K562 (cell line): Measurements from ENCODE around the gene CRADD. TPM values are rescaled to one million over a fixed set of nuclear protein-coding genes. Genes with fewer than 3 reads are reported as not detected.

Experiments used
- ATAC-seq: fragments of 200-7000 bp; cut with Tn5 transposase; 3 replicates; pipeline ENCODE4 v1.9.1; 2020; ENCODE audit warnings: moderate library complexity
- BruUV-seq: library from RNA; stranded (reverse); fragments of 400-500 nt; replicated peaks from 2 replicates; lab custom pipeline; 2021; lab: Mats Ljungman, UMichigan
- CTCF ChIA-PET: fragments of 300-600 bp; formaldehyde crosslinking; extraction: SDS; loops from one replicate; lab custom pipeline; 2021; ENCODE audit warnings: low intra/inter-chr PET ratio; lab: Yijun Ruan, JAX
- POLR2A ChIA-PET: fragments of 300-600, 350-650 bp; sonication (Branson Sonifier 250); formaldehyde crosslinking; extraction: SDS; loops from one replicate; lab custom pipeline; 2021; ENCODE audit warnings: antibody characterized with exemption, inconsistent platforms; lab: Yijun Ruan, JAX
- DNase-seq, 4 experiments: peaks; one replicate each; pipeline versions ENCODE4 v3.0.0 to v3.0.0-alpha.2; 2011 to 2018; ENCODE audit warnings: low spot score in 3 of 4, mixed read lengths in 3 of 4; ENCODE audit errors: extremely low read depth in 1 of 4
- FAIRE-seq: peaks from 2 replicates; lab custom pipeline; 2011; peaks lifted over from hg19 to GRCh38; lab: Jason Lieb, UNC
- H2AFZ ChIP-seq: 2 replicates; pipeline ENCODE4 v1.6.0; 2011; ENCODE audit warnings: low read depth, low read length, control low read depth, inconsistent platforms
- H3K27ac ChIP-seq: fragments of 200-600 bp; 3 replicates; pipeline ENCODE4 v1.8.0; 2011; ENCODE audit warnings: low read depth, mild to moderate bottlenecking, control low read depth, inconsistent platforms, low read length, moderate library complexity, mixed read lengths; ENCODE audit errors: extremely low read depth
- H3K27me3 ChIP-seq, 2 experiments: fragments of 300-600 bp in 1 of 2; 2 replicates in 1 of 2; 3 replicates in 1 of 2; pipeline versions ENCODE4 v1.6.0 to v1.8.0; 2011; ENCODE audit warnings: inconsistent platforms in 2 of 2, low read length in 2 of 2, mild to moderate bottlenecking in 1 of 2, mixed read lengths in 1 of 2, moderate library complexity in 1 of 2; ENCODE audit not compliant: control insufficient read depth in 2 of 2, insufficient read depth in 2 of 2
- H3K36me3 ChIP-seq: fragments of 300-600 bp; 3 replicates; pipeline ENCODE4 v1.8.0; 2011; ENCODE audit warnings: mild to moderate bottlenecking, low read length, inconsistent platforms; ENCODE audit not compliant: control insufficient read depth, insufficient read depth
- H3K4me1 ChIP-seq, 2 experiments: fragments of 200-600 bp in 1 of 2; replicated peaks in 1 of 2; 2 replicates in 1 of 2; 3 replicates in 1 of 2; pipeline versions ENCODE4 v1.5.1 to v1.8.0; 2011; ENCODE audit warnings: inconsistent platforms in 2 of 2, low read length in 2 of 2, mild to moderate bottlenecking in 1 of 2, mixed read lengths in 1 of 2, moderate library complexity in 1 of 2; ENCODE audit not compliant: control insufficient read depth in 2 of 2, insufficient read depth in 2 of 2
- H3K4me2 ChIP-seq: 2 replicates; pipeline ENCODE4 v1.6.1; 2011; ENCODE audit warnings: low read length, control low read depth, inconsistent platforms, mixed read lengths; ENCODE audit not compliant: insufficient read depth
- H3K4me3 ChIP-seq: fragments of 200-600 bp; sonication (generic), shearing (Covaris generic); 2 replicates; pipeline ENCODE4 v1.5.1; 2016; ENCODE audit warnings: control low read depth, inconsistent platforms
- H3K79me2 ChIP-seq: fragments of 200-600 bp; 3 replicates; pipeline ENCODE4 v1.8.0; 2011; ENCODE audit warnings: low read length, inconsistent platforms; ENCODE audit not compliant: control insufficient read depth, insufficient read depth
- H3K9ac ChIP-seq, 2 experiments: 2 replicates each; pipeline versions ENCODE4 v1.6.0 to v1.6.1; 2011; ENCODE audit warnings: low read depth in 2 of 2, low read length in 2 of 2, control low read depth in 1 of 2, inconsistent platforms in 1 of 2, mild to moderate bottlenecking in 1 of 2, mixed read lengths in 1 of 2; ENCODE audit not compliant: insufficient read depth in 1 of 2
- H3K9me1 ChIP-seq: one replicate; pipeline ENCODE4 v1.6.0; 2011; ENCODE audit warnings: inconsistent platforms, mild to moderate bottlenecking, low read length, moderate library complexity; ENCODE audit not compliant: control insufficient read depth, insufficient read depth
- H3K9me3 ChIP-seq: replicated peaks from 2 replicates; pipeline ENCODE4 v1.5.1; 2011; ENCODE audit warnings: low read depth, low read length, inconsistent platforms; ENCODE audit not compliant: control insufficient read depth, insufficient read depth
- H4K20me1 ChIP-seq: replicated peaks from 2 replicates; pipeline ENCODE4 v1.6.1; 2011; ENCODE audit warnings: low read length, inconsistent platforms, mixed read lengths; ENCODE audit not compliant: control insufficient read depth, insufficient read depth
- CSDE1 ChIP-seq, 2 experiments: fragments of 450-650 bp; IDR thresholded peaks; 2 replicates each; pipeline ENCODE4 v1.6.1; 2016; ENCODE audit warnings: mild to moderate bottlenecking in 1 of 2
- GABPB1 ChIP-seq: sonication (generic); formaldehyde crosslinking; IDR thresholded peaks from 2 replicates; pipeline ENCODE4 v1.8.0; 2022; ENCODE audit warnings: mild to moderate bottlenecking, missing genetic modification reagents
- NR2C2 ChIP-seq, 2 experiments: fragments of 200-800 bp in 1 of 2; sonication (Bioruptor generic) in 1 of 2; sonication (generic) in 1 of 2; formaldehyde crosslinking in 1 of 2; IDR thresholded peaks; 2 replicates each; pipeline versions ENCODE4 v1.6.1 to v1.8.0; 2016 to 2022; ENCODE audit warnings: mild to moderate bottlenecking in 1 of 2, missing compliant biosample characterization in 1 of 2, missing genetic modification characterization in 1 of 2, missing genetic modification reagents in 1 of 2
- SMARCC2 ChIP-seq: fragments of 450-650 bp; IDR thresholded peaks from 2 replicates; pipeline ENCODE4 v1.6.1; 2017; ENCODE audit warnings: antibody characterized with exemption, moderate library complexity, mild to moderate bottlenecking, low read depth
- ZNF121 ChIP-seq: sonication (generic); formaldehyde crosslinking; conservative IDR thresholded peaks from 2 replicates; pipeline ENCODE4 v1.8.0; 2022; ENCODE audit warnings: missing genetic modification reagents
- ZNF644 ChIP-seq: fragments of 200-800 bp; sonication (Bioruptor generic); IDR thresholded peaks from 2 replicates; pipeline ENCODE4 v1.6.1; 2016; ENCODE audit warnings: low read depth, missing genetic modification characterization, missing compliant biosample characterization
- ZNF766 ChIP-seq: fragments of 200-800 bp; sonication (Bioruptor generic); conservative IDR thresholded peaks from 2 replicates; pipeline ENCODE4 v1.6.1; 2016; ENCODE audit warnings: missing genetic modification characterization, missing compliant biosample characterization
- WGBS: fragments of 100-300 bp; shearing (Covaris generic); methylation state at CpG from one replicate; pipeline ENCODE4 v1.1.6; 2016; ENCODE audit warnings: low coverage, mixed read lengths; ENCODE audit not compliant: insufficient coverage; ENCODE audit errors: missing lambda C conversion rate; 5-methylcytosine and 5-hydroxymethylcytosine counted together
- in situ Hi-C: fragments of 300-500 bp; cut with MboI; formaldehyde crosslinking; loops from 4 replicates; pipeline ENCODE4 v1.15.0; 2018; ENCODE audit warnings: inconsistent platforms, mixed read lengths
- intact Hi-C: fragments of 100-400 bp; cut with micrococcal nuclease; formaldehyde crosslinking; loops from 2 replicates; pipeline ENCODE4 v1.14.2; 2022
- polyA plus RNA-seq, 8 experiments: library from polyadenylated mRNA; depleted of rRNA in 4 of 8; stranded (reverse) in 5 of 8; unstranded in 3 of 8; fragments of >200 nt; fragmentation: Nextera tagmentation in 2 of 8; fragmentation: Illumina TruSeq in 1 of 8; extraction: Ambion mirVana in 2 of 8; extraction: Trizol in 1 of 8; gene quantifications; 2 replicates each; pipeline versions ENCODE4 v1.2.1 to v1.2.3, GENCODE V29; 2011 to 2014; ENCODE audit warnings: inconsistent platforms in 1 of 8, missing spikeins in 1 of 8
- total RNA-seq, 7 experiments: library from RNA; depleted of rRNA in 6 of 7; stranded (reverse); fragments of >200 nt in 6 of 7; fragmentation: Illumina TruSeq in 2 of 7; extraction: Trizol in 2 of 7; gene quantifications; 2 replicates each; pipeline versions ENCODE4 v1.2.1 to v1.2.3, GENCODE V29; 2011 to 2021; ENCODE audit warnings: low replicate concordance in 1 of 7
- TF ChIP-seq, protein P1 (sequence below): fragments of 450-650 bp; IDR thresholded peaks from 2 replicates; pipeline ENCODE4 v1.6.1; 2016; ENCODE audit warnings: missing biosample characterization, missing genetic modification characterization
- TF ChIP-seq, protein P2 (sequence below), 3 experiments: IDR thresholded peaks in 2 of 3; conservative IDR thresholded peaks in 1 of 3; 2 replicates each; pipeline ENCODE4 v1.5.1; 2011 to 2012; ENCODE audit warnings: low read length in 3 of 3, mild to moderate bottlenecking in 3 of 3, control low read depth in 2 of 3, improper control_type of control experiment in 1 of 3, inconsistent platforms in 1 of 3, low read depth in 1 of 3, mixed read lengths in 1 of 3, moderate library complexity in 1 of 3; ENCODE audit not compliant: insufficient read depth in 2 of 3

CRADD gene
- total and polyA plus RNA-seq, 9 of the 15 experiments (the other 6 are each of a cell fraction or from before 2014, with no cell fraction given), result 20.5 to 41.1 (median 25.9) TPM

DNA sequence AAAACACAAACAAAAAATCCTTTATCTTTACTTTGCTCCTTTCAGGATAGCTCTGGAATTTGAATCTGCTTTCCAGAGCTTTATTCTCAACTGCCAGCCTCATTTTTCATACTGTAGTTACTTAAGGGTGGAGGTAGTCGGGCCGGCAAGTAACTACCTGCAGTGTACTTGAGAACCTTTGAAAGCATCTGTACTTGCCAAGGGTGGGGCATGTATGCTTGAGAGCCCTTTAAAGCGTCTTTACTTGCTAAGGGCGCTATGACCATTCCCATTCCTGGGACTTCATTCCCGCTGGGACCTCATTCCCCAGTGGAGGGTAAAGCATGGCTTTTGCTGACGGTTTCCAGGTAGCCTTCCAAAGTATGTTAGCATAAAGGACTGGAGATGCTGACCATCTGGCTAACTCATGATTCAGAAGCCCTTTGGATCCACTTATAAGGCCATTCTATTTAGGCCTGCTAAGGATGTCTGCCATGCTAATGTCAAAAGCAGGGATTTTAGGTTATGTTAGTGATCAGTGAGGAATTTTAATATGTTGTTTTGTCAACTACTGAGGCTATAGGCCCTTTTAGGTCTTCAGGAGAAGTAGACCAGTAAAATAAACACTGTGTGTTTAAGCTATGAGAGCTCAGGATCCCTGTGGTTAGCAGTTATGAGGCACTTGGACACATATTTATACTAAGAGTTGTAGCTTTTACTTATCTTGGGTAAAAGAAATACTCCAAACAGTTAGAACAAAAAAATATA, 74.9 kb downstream of the CRADD start:
- Histone ChIP-seq H3K36me3 (no peaks in the 10 kb centered on the region), H2AFZ (no peak overlapping the region), H3K27me3 (no peaks in the 10 kb centered on the region), H3K9me3 (peaks cover 15% of the 10 kb centered on the region), H3K9ac (no peak overlapping the region), H3K9me1 (no peaks in the 10 kb centered on the region), H3K4me2 (no peak overlapping the region), H3K4me3 (no peak overlapping the region), H3K79me2 (peaks cover 3% of the 10 kb centered on the region; the same call in 2 of the 3 replicates), H3K4me1 (peaks cover 4 to 28% of the 10 kb centered on the region in 2 experiments), H3K27ac (no peak overlapping the region)
- ChIA-PET POLR2A (no interaction called here), CTCF (no interaction called here)
- no TSS peak for BruUV-seq
- intact Hi-C loops, result no loop called here
- FAIRE-seq (no peak), DNase-seq (no peak), ATAC-seq (no peak)
- WGBS, result 95% methylated on average over 6 of the region's 6 CpGs
- in situ Hi-C loops, result no loop called here
- no peak for TF ChIP-seq GABPB1 (CRISPR knock-in tag)
- TF ChIP-seq ZNF644 (tag), result no peak
- TF ChIP-seq ZNF121 (CRISPR knock-in tag), result no peak
- TF ChIP-seq ZNF766, result no peak
- no peak for TF ChIP-seq NR2C2 (CRISPR knock-in tag; IDR thresholded peaks at IDR 0.05)
- no peak for TF ChIP-seq NR2C2 (tag; IDR thresholded peaks at IDR 0.05)
- no peak for TF ChIP-seq CSDE1 (IDR thresholded peaks at IDR 0.05)
- no peak for TF ChIP-seq SMARCC2
- TF ChIP-seq, protein P1, sequence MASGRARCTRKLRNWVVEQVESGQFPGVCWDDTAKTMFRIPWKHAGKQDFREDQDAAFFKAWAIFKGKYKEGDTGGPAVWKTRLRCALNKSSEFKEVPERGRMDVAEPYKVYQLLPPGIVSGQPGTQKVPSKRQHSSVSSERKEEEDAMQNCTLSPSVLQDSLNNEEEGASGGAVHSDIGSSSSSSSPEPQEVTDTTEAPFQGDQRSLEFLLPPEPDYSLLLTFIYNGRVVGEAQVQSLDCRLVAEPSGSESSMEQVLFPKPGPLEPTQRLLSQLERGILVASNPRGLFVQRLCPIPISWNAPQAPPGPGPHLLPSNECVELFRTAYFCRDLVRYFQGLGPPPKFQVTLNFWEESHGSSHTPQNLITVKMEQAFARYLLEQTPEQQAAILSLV, result no peak
- TF ChIP-seq, protein P2, sequence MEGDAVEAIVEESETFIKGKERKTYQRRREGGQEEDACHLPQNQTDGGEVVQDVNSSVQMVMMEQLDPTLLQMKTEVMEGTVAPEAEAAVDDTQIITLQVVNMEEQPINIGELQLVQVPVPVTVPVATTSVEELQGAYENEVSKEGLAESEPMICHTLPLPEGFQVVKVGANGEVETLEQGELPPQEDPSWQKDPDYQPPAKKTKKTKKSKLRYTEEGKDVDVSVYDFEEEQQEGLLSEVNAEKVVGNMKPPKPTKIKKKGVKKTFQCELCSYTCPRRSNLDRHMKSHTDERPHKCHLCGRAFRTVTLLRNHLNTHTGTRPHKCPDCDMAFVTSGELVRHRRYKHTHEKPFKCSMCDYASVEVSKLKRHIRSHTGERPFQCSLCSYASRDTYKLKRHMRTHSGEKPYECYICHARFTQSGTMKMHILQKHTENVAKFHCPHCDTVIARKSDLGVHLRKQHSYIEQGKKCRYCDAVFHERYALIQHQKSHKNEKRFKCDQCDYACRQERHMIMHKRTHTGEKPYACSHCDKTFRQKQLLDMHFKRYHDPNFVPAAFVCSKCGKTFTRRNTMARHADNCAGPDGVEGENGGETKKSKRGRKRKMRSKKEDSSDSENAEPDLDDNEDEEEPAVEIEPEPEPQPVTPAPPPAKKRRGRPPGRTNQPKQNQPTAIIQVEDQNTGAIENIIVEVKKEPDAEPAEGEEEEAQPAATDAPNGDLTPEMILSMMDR (IDR thresholded peaks at IDR 0.05 in 2 of 3, conservative IDR thresholded peaks at IDR 0.05 in 1 of 3; ENCODE audit: insufficient read depth in 2 of 3, low read depth in 1 of 3, low read length in 3 of 3), result no peak
- TF ChIP-seq, all 486 proteins: peak for 0
- H4K20me1 ChIP-seq, result no peaks in the 10 kb centered on the region
